HG03135 (cell line): Measurements from ENCODE around the gene IFNA1.
"Not testable (repeated sequence)": the region's sequence is repeated elsewhere in the genome, so short reads cannot be mapped to it uniquely, and the experiment has no call there.

Experiments used
- ATAC-seq: cut with Tn5 transposase; IDR thresholded peaks from one replicate; pipeline ENCODE4 v1.9.1; 2021; ENCODE audit warnings: mild to moderate bottlenecking, moderate library complexity; ENCODE audit not compliant: unreplicated experiment

IFNA1 gene

GRCh38 chr9:21443849-21444625 is 3.8 kb downstream of the IFNA1 start:
- peak; percentile 88 for ATAC-seq

- not testable (repeated sequence) for ATAC-seq
Measured at GRCh38 chr9:21449312-21449711, 9.1 kb downstream of the IFNA1 start.

- ATAC-seq, result no peak
Measured at GRCh38 chr9:21450733-21451394, 10.6 kb downstream of the IFNA1 start.

GRCh38 chr9:21452681-21453080 is 12.4 kb downstream of the IFNA1 start:
- no peak for ATAC-seq

GRCh38 chr9:21454149-21454548 is 13.9 kb downstream of the IFNA1 start:
- ATAC-seq, result no peak

- ATAC-seq, result peak; percentile 85
Measured at GRCh38 chr9:21455320-21455719, 15.1 kb downstream of the IFNA1 start.

GRCh38 chr9:21461377-21461776 is 21.1 kb downstream of the IFNA1 start:
- no peak for ATAC-seq

GRCh38 chr9:21465138-21465537 is 24.9 kb downstream of the IFNA1 start:
- no peak for ATAC-seq

GRCh38 chr9:21465859-21466518 is 25.8 kb downstream of the IFNA1 start:
- no peak for ATAC-seq

- no peak for ATAC-seq
Measured at GRCh38 chr9:21470126-21470525, 29.9 kb downstream of the IFNA1 start.

- no peak for ATAC-seq
Measured at GRCh38 chr9:21473236-21473635, 33.0 kb downstream of the IFNA1 start.

- no peak for ATAC-seq
Measured at GRCh38 chr9:21477466-21477865, 37.2 kb downstream of the IFNA1 start.

GRCh38 chr9:21479152-21479702 is 39.0 kb downstream of the IFNA1 start:
- no peak for ATAC-seq

GRCh38 chr9:21481470-21482056 is 41.3 kb downstream of the IFNA1 start:
- no peak for ATAC-seq

- ATAC-seq, result no peak
Measured at GRCh38 chr9:21482213-21482612, 42.0 kb downstream of the IFNA1 start, which contains the start of gene IFNE. Gene IFNE (minus strand): TSS chr9:21482313. CDS start chr9:21481694, 619 bp downstream.
